ENCODE results near the gene PTPRT. TPM values are rescaled to one million over a fixed set of nuclear protein-coding genes. Genes with fewer than 3 reads are reported as not detected.

Gene PTPRT
- total RNA-seq, 1 experiment from 2014 or later: not detected

GRCh38 chr20:42080956-42081355 lies 1108.8 kb downstream of the PTPRT start:
- ATAC-seq (no peak), DNase-seq (ENCODE audit: low read depth, low spot score) (no peak)
- H3K4me1 ChIP-seq (ENCODE audit: control insufficient read depth in 1 of 2, insufficient read depth in 2 of 2, low read length in 2 of 2): no peaks in the 10 kb centered on the region
- H2AFZ ChIP-seq (ENCODE audit: low read depth, low read length, poor library complexity, severe bottlenecking): no peak overlapping the region
- no peak overlapping the region for H3K9ac ChIP-seq (ENCODE audit: low read length)
- no TSS peak for BruUV-seq (replicated peaks)
- no peaks in the 10 kb centered on the region for H3K36me3 ChIP-seq (ENCODE audit: control insufficient read depth in 1 of 2, insufficient read depth in 2 of 2, low read length in 2 of 2)
- H3K27me3 ChIP-seq (ENCODE audit: insufficient read depth, low read length): no peaks in the 10 kb centered on the region
- ChIA-PET CTCF (no interaction called here), POLR2A (no interaction called here), RAD21 (ENCODE audit: low non-redundant PET in 1 of 2, low total read pairs in 2 of 2, uncharacterized antibody in 2 of 2, unreplicated experiment in 2 of 2) (no interaction called here)
- H4K20me1 ChIP-seq (ENCODE audit: insufficient read depth): no peaks in the 10 kb centered on the region
- H3K9me2 ChIP-seq (ENCODE audit: insufficient read depth): no peaks in the 10 kb centered on the region
- H3K9me3 ChIP-seq (ENCODE audit: control insufficient read depth in 1 of 2, insufficient read depth in 1 of 2, low read depth in 1 of 2, low read length in 2 of 2): peaks cover 0 to 22% of the 10 kb centered on the region in 2 experiments; a peak in 2 of 4 replicates
- no peak overlapping the region for H3K4me3 ChIP-seq (replicated peaks in 1 of 2; ENCODE audit: low read depth in 1 of 2, low read length in 2 of 2)
- H3K79me2 ChIP-seq (ENCODE audit: insufficient read depth, low read length): no peaks in the 10 kb centered on the region
- H3K4me2 ChIP-seq (ENCODE audit: low read length): no peak overlapping the region
- H3K27ac ChIP-seq (ENCODE audit: low read depth, low read length): no peak overlapping the region
- no peak for TF ChIP-seq JUND (IDR thresholded peaks at IDR 0.05)
- no peak for TF ChIP-seq FOSL1 (IDR thresholded peaks at IDR 0.05; ENCODE audit: low read depth)
- TF ChIP-seq CTCF (IDR thresholded peaks at IDR 0.05 in 2 of 3, conservative IDR thresholded peaks at IDR 0.05 in 1 of 3; ENCODE audit: borderline replicate concordance in 1 of 3, insufficient read depth in 1 of 3, low read depth in 2 of 3, low read length in 2 of 3): no peak
- intact Hi-C loops (cut with micrococcal nuclease): no loop called here

GRCh38 chr20:42074944-42075343 lies 1114.8 kb downstream of the PTPRT start:
- Histone ChIP-seq H3K36me3 (ENCODE audit: control insufficient read depth in 1 of 2, insufficient read depth in 2 of 2, low read length in 2 of 2) (no peaks in the 10 kb centered on the region), H3K27ac (ENCODE audit: low read depth, low read length) (no peak overlapping the region), H3K9ac (ENCODE audit: low read length) (no peak overlapping the region), H3K4me1 (ENCODE audit: control insufficient read depth in 1 of 2, insufficient read depth in 2 of 2, low read length in 2 of 2) (no peaks in the 10 kb centered on the region), H3K4me3 (replicated peaks in 1 of 2; ENCODE audit: low read depth in 1 of 2, low read length in 2 of 2) (no peak overlapping the region), H3K9me2 (ENCODE audit: insufficient read depth) (no peaks in the 10 kb centered on the region), H4K20me1 (ENCODE audit: insufficient read depth) (no peaks in the 10 kb centered on the region), H3K9me3 (ENCODE audit: control insufficient read depth in 1 of 2, insufficient read depth in 1 of 2, low read depth in 1 of 2, low read length in 2 of 2) (peaks cover 5 to 18% of the 10 kb centered on the region in 2 experiments; a peak in 2 of 4 replicates), H3K27me3 (ENCODE audit: insufficient read depth, low read length) (no peaks in the 10 kb centered on the region), H2AFZ (ENCODE audit: low read depth, low read length, poor library complexity, severe bottlenecking) (no peak overlapping the region), H3K79me2 (ENCODE audit: insufficient read depth, low read length) (no peaks in the 10 kb centered on the region), H3K4me2 (ENCODE audit: low read length) (no peak overlapping the region)
- DNase-seq (ENCODE audit: low read depth, low spot score) (no peak), ATAC-seq (no peak)
- ChIA-PET CTCF (no interaction called here), POLR2A (no interaction called here), RAD21 (ENCODE audit: low non-redundant PET in 1 of 2, low total read pairs in 2 of 2, uncharacterized antibody in 2 of 2, unreplicated experiment in 2 of 2) (no interaction called here)
- BruUV-seq (replicated peaks): no TSS peak
- intact Hi-C loops (cut with micrococcal nuclease): no loop called here
- no peak for TF ChIP-seq EZH2 (IDR thresholded peaks at IDR 0.05)
- TF ChIP-seq REST (IDR thresholded peaks at IDR 0.05; ENCODE audit: low read depth): no peak
- TF ChIP-seq CBX3 (IDR thresholded peaks at IDR 0.05; ENCODE audit: low read depth): no peak
- TF ChIP-seq TCF7L2 (IDR thresholded peaks at IDR 0.05; ENCODE audit: borderline replicate concordance, extremely low read depth, insufficient read depth, insufficient read length): no peak
- TF ChIP-seq JUND (IDR thresholded peaks at IDR 0.05): no peak
- TF ChIP-seq ELF1 (IDR thresholded peaks at IDR 0.05; ENCODE audit: borderline replicate concordance, low read depth): no peak
- no peak for TF ChIP-seq SP1 (IDR thresholded peaks at IDR 0.05; ENCODE audit: low read depth)
- TF ChIP-seq CEBPB (IDR thresholded peaks at IDR 0.05; ENCODE audit: low read depth): no peak

All from HCT116 (cell line).